HL-60/S4 treated with phorbol 12-myristate 13-acetate at 8.2 ng/mL for 4 days and 3 days (cell line): ENCODE results near the gene ARHGEF19.
"Not testable (repeated sequence)": the region's sequence is repeated elsewhere in the genome, so short reads cannot be mapped to it uniquely, and the experiment has no call there.

Experiments used
- in situ Hi-C: fragments of 300-500 bp; cut with MboI; formaldehyde crosslinking; loops from 2 replicates; pipeline ENCODE4 v1.15.0; 2022; ENCODE audit warnings: low sequenced_read_pairs

ARHGEF19 gene

GRCh38 chr1:16222716-16223115, 10.3 kb upstream of the ARHGEF19 start:
- in situ Hi-C loops = not testable (repeated sequence)

DNA sequence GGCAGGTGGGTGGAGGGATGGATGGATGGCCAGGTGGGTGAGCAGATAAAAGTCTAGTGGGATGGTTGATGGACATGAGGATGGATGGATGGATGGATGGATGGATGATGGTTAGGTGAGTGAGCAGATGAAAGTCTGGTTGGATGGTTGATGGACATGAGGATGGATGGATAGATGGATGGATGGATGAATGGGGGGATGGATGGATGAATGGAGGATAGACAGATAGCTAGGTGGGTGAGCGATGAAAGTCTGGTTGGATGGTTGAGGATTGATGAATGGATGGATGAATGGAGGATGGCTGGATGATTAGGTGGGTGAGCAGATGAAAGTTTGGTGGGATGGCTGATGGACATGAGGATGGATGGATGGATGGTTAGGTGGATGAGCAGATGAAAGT, 9.0 kb upstream of the ARHGEF19 start:
- in situ Hi-C loops = no loop called here

GRCh38 chr1:16219968-16220500, 7.6 kb upstream of the ARHGEF19 start:
- in situ Hi-C loops = no loop called here

- in situ Hi-C loops = no loop called here
Measured at GRCh38 chr1:16218674-16219071, 6.2 kb upstream of the ARHGEF19 start.

DNA sequence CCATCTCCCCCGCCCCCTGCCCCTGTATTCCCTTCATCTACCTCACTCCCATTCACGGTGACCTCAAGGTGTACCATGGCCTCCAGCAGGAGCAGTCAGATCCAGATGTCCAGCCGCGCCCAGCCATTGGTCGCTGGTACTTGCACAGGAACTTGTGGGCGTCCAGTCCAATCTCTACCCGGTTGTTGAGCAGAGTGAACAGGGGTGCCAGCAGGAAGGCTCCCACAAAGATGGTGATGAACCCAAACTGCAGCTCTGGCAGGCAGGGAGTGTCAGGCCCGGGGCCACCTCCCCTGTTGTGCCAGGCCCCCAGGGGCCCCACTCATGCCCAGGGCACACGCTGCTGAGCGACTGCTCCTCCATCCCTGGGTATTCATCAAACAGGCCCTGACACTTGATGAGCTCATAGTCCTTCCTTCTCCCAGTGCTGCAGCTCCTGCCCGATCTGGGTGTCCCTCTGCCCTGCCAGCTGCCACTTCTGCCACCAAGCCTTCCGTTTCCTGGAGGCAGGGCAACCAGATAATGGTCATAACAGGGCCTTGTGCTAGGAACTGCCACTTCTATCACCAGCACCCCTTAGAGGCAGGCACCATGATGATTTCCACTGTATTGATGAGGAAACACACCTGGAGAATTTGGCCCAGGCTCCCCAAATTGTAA, 5.7 kb upstream of the ARHGEF19 start:
- in situ Hi-C loops = no loop called here

- in situ Hi-C loops = no loop called here
Measured at GRCh38 chr1:16217061-16217785, 4.8 kb upstream of the ARHGEF19 start.

DNA sequence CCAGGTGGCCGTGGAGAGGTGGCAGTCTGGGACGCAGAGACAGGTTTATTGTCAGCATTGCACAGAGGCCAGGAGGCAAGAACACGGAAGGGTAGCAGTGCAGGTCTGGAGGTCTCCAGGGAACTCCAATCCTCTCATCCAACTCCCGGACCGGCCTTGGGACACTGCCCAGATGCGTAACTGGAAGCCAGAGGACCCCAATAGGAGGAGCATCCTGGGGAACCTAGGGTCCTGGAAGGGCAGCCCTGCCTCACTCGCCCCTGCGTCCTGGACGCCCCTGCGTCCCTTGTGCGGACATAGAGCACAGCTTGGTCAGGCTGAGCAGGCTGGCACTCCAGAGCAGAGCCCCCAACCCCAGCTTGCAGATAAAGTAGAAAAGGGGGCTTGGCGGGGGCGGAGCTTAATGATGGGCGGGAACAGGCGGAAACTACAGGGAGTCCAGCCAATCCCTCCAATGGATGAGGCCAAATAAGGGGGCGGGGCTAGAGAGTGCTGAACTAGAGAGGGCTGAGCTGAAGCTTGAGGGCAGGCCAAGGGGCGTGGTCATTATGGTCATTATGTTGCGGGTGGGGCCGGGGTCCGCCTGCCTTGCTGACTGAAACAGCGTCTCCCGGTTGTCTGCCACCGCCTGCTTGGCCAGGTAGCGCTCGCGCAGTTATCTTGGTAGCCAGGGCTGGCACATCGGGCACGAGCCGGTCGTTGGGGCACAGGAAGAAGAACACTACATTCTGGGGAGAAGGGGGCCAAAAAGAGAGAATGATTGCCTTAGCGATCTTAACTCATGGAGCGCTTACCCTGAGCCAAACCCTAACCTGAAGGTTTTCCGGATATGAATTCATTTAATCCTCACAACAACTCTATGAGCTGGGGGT, 3.7 kb upstream of the ARHGEF19 start:
- in situ Hi-C loops = no loop called here

DNA sequence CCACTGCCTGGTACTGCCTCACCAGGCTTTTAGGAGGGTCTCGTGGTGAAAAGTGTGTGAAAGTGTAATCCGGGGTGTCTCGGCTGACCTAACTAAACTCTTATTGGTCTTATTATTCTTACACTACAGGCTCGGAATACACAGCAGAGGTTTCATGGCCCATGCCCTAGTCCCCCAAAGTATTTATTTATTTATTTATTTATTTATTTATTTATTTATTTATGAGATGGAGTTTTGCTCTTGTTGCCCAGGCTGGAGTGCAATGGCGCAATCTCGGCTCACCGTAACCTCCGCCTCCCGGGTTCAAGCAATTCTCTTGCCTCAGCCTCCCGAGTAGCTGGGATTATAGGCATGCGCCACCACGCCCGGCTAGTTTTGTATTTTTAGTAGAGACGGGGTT, 2.8 kb upstream of the ARHGEF19 start:
- in situ Hi-C loops = not testable (repeated sequence)

DNA sequence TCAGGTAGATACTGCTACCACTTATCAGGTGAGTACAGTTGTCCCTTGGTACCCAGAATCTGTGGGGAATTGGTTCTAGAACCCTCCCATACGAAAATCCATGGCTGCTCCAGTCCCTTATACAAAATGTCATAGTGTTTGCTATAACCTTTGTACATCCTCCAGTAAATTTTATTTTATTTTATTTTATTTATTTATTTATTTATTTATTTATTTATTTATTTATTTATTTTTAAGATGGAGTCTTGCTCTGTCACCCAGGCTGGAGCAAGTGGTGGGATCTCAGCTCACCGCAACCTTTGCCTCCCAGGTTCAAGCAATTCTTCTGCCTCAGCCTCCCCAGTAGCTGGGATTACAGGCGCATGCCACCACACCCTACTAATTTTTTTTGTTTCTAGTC, 1.1 kb upstream of the ARHGEF19 start:
- in situ Hi-C loops = not testable (repeated sequence)

GRCh38 chr1:16213013-16213412, 561 bp upstream of the ARHGEF19 start:
- in situ Hi-C loops = no loop called here

DNA sequence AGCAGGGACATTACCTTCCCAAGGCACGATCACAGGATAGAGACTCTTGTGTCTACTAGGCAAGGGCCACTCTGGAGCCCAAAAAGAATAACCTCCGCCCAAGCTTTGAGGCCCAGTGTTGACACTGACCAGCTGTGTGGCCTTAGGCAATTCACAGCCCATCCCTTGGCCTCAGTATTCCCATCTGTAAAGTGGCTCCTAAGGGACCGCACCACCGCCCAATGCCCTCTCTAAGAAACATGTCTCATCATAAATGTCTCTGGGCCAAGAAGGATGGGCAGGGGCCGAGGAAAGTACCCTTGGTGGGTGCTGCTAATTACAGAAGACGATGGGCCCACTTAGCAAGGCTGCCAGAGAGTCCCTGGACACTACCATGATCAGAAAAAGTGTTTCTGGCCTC, 628 bp downstream of the ARHGEF19 start:
- in situ Hi-C loops = no loop called here

DNA sequence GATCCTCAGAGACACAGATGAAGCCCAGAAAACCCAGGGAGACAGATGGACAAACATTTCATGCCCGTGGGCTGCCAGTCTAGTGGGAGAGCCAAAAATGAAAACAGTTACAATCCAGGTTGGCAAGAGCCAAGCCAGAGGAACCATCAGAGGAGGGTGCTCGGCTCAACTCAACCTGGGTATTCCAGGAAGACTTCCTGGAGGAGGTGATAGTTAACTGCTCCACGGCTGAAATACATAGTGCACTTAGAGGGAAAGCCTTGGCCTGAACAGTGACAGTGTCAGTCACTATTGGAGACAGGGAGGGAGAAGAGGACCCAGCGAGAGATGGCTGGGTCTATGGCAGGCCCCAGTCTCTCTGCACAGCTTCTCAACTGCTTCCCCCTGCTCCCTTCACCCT, 1.9 kb downstream of the ARHGEF19 start:
- in situ Hi-C loops = no loop called here

DNA sequence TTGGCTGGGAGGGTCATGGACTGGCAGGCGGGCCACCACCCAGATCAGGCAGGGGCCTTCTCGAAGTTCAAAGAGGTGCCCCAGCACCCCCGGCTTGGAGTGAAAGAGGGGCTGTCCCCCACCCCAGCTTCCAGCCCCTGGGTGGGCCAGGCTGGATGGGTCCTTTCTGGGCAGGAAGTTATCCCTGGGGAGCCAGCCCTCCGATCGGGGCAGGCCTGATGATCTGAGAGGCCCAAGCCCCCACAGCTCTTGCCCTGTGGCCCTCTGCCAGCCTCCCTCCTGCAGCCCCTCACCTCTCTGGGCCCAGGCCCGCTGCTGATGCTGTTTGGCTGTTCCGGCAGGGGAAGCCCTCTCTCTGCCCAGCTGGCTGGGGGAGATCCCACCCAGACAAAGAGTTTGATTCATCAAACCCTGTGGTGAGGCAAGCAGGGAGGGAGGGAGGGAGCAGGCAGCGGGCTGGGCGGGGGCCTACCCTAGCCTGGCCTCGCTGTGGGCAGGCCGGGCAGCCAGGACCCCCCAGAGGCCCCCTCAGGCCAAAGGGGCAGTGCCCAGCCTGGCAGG, 2.5 kb downstream of the ARHGEF19 start:
- in situ Hi-C loops = no loop called here

GRCh38 chr1:16209132-16209846, 3.2 kb downstream of the ARHGEF19 start:
- in situ Hi-C loops = no loop called here

DNA sequence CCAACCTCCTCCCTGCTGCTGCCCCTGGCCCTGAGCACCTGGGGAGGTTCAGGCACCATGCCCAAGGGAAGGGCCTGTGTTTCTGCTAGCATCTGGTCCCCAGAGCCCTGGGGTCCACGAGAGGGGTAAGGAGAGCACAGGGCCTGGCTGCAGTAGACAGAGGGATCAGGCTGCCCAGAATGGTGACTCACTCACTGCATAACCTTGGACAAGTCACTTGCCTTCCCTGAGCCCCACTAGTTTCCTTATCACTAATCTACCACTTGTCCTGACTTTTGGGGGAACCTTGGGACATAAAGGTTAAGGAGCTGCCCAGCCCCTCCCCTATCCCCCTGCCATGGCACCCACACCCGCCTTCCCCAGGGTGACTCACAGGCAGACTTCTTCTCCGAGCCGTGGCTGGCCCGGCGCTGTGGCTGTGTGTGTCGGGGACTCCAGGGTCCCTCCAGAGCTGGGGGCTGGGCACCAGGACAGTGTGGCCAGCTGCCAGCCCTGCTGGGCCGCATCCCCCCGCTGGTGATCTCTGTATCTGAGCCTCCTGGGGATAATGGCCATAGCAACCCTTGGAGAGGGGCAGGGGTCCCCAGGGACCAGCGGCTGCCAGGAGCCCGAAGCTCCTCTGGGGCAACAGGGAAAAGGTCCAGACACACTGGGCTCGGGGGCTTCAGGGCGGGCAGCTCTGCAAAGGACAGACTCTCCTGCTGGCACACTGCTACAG, 4.0 kb downstream of the ARHGEF19 start:
- in situ Hi-C loops = no loop called here

- in situ Hi-C loops = no loop called here
Measured at GRCh38 chr1:16207318-16208269, 4.9 kb downstream of the ARHGEF19 start.

DNA sequence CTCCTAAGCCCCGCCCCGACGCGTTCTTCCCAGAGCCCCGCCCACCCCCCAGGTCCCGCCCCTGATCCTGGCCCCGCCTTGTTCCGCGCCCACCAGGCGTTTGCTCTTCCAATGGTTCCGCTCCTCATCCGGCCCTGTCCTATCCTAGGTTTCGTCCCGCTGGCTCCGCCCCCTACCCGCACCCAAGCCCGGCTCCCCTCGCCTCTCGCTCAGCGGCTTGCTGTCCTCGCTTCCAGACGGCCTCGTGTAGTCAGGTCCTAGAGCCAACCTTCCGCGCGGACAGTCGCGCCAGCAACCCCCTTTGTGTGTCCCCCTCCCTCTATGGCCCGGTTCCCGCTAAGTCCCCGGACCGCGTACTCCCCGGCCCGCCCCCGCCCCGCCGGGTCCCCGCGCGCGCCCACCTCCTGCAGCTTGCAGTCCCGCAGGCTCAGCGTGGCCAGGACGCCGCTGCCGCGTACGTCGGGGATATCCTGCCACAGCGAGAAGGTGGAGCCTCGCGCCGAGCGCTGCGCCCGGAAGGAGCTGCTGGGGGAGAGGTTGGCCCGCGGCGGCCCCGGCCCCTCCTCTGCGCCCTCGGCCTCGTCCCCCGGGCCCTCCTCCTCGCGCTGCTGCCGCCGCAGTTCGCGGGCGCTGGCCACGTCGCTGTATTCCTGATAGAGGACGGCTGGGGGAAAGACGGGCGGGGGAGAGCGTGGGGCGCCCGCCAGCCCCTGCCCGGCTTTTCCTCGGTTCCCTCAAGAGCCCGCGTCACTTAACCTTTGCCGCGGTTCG, 5.7 kb downstream of the ARHGEF19 start:
- in situ Hi-C loops = no loop called here
